Stimulated activated CD8-positive, alpha-beta memory T cell treated with anti-CD3 and anti-CD28 coated beads, Interleukin-12 subunit alpha, Interleukin-12 subunit beta, amount 100 ng/mL, for 24 hours (primary cell): ENCODE data around the gene FLOT1.

Experiments used
- DNase-seq: peaks from one replicate; pipeline ENCODE4 v3.0.0-alpha.2; 2020; ENCODE audit errors: extremely low read depth

FLOT1 gene

DNA sequence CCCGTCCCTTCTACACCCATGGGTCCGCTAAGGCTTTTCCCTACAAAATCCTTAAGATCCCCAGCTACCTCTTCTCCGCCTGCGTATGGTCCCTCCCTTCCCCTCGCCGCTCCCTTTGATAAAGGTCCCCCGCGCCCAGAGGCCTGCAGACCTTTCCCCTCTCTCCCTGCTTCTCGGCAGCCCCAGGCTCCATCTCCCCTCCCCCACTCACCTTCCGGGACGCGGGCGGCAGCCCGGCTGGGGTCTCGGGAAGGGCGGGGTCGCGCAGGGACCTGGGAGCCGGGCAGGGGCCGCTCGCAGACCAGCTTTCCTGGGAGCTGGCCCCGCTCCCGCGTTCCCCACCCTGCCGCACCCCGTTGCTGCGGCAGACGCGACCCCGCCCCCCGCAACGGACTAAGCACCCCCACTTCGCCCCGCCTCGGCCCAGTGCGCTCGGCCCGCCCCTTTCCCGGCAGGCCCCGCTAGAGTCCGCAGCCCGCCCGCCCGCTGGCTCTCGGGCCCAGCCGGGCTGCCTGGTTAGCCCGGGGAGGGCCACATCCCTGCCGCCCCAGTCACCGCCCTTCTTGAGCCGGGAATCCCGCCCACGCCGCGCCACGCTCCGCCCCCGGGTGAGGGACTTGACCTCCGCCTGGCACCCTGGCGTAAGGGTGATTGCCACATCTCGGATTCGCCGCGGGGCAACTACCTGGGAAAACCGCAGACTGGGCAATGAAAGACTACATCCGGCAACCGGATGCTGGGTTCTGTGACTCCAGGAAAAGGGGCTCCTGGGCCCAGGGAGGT, at the start of gene FLOT1:
Gene FLOT1 (minus strand): TSS at position 372 of the 783 bp plus-strand sequence. CDS start 498 bp downstream, outside the sequence.
- DNase-seq, result peak; percentile 84

- no peak for DNase-seq
Measured at GRCh38 chr6:30790724-30791383, 48.4 kb upstream of the FLOT1 start.

DNA sequence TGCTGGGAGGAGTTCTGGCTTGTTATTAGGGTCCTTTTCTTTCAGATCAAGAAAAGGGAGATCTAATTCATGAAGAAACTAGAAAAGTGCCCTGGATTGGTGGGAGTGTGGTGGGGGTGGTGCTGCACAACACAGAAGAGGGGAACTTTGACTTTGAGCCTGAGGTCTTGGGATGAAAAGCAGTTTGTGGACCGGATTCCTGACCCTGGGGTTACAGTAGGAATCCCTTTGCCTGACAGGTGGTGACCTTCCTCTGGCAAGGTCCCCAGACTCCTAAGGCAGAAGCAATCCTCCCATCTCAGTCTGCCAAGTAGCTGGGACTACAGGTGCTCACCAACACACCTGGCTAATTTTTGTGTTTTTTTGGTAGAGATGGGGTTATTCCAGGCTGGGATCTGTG, 47.1 kb upstream of the FLOT1 start:
- no peak for DNase-seq

GRCh38 chr6:30787954-30788353, 45.5 kb upstream of the FLOT1 start:
- DNase-seq, result no peak

DNA sequence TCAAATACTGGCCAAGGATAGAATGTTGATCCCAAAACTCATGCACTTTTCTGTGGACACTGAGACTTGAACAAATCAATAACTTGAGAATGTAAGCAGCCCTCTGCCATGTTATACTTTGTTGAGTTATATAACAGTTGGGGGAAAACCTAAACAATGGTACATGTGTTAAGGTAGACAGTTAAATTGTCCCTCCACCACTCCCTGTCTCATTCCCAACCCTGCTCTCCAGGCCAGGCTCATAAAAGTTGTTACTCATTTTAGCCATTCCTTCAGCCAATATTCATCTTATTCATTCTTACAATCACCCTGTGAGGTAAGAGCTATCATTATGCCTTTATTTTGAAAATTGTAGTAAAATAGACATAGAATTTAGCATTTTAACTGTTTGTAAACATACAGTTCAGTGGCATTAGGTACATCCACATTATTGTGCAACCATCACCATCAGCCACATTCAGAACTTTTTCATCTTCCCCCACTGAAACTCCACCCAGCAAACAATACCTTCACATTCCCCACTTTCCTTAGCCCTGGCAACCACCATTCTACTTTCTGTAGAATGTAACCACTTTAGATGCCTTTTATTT, 40.0 kb upstream of the FLOT1 start:
- DNase-seq, result no peak

GRCh38 chr6:30781743-30782424, 39.4 kb upstream of the FLOT1 start:
- no peak for DNase-seq

- no peak for DNase-seq
Measured at GRCh38 chr6:30781395-30781742, 38.9 kb upstream of the FLOT1 start.

GRCh38 chr6:30780642-30780920, 38.1 kb upstream of the FLOT1 start:
- DNase-seq, result no peak

DNA sequence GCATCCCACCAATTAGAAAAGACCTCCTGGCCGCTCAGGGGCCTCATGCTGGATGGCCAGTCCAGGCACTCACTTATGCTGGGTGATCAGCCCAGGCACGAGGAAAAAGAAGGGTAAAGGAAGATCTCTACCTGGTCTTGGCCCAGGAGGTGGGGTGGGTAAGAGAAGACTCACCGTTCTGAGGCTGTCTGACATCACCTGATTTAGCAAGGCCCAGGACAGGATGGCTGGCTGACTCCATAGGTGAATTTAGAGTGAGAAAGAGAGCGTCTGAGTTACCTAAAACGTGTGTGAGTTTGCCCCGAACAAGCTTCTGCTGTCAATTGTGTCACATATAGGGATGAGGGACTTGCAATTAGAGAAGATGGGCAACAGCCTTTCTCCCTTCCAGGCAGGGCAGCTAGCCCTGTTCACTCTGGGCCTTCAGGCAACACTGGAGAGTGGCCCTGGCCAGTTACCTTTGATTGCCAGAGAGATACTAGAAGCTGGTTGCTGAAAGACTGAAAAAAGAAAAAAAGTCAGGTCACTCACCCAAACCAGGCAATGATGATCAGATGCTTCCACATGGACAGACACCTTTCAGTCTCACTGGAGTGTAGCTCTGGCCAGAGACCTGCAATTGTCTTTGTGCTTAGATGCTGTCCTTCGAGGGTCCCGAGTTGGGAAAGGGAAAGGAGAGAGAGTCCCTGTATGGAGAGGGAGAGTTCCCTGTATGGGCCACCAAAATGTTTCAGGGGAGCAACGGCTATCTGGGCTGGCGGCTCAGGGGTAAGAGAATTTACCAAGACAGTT, 37.6 kb upstream of the FLOT1 start:
- no peak for DNase-seq

GRCh38 chr6:30778001-30778635, 35.6 kb upstream of the FLOT1 start:
- DNase-seq, result no peak

GRCh38 chr6:30777155-30777485, 34.6 kb upstream of the FLOT1 start:
- DNase-seq, result no peak

- DNase-seq, result no peak
Measured at GRCh38 chr6:30776390-30777154, 34.1 kb upstream of the FLOT1 start.

DNA sequence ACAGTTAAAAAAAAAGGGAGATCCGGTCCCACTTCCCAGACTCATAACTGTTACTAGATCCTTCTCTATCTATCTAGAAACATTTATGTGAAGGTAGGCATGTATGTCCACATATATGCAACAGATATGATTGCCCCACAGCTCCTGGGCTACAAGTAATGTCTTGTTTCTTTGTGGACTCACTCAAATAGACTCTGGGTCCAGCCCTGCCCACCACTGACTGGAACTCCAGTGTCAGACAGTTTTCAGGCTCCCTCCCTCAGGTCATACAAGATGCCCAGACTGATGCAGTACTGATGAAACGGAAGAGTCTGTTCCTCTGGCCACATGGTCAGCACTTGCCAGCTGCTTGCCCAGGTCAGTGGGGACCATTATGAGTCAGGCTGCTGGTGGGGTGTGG, 32.6 kb upstream of the FLOT1 start:
- DNase-seq, result no peak

GRCh38 chr6:30774701-30775100, 32.2 kb upstream of the FLOT1 start:
- DNase-seq, result no peak

DNA sequence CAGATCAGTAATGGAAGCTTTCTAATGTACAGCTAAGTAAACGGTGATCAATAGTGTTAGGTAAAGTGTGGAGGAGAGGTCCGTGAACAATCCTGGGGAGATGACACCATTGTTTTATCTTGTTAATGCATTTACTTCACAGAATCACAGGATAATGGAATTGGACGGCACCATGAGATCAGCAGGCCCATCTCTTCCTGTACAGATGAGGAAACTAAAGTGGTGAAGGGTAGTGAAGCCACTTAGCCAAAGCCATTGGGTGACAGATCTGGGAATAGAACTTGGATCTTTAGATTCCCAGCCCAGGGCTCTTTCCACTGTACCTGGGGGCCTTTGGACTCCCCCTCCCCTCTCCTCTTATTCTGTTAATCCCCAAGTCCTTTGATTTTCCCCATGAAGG, 28.1 kb upstream of the FLOT1 start:
- no peak for DNase-seq

- DNase-seq, result no peak
Measured at GRCh38 chr6:30769853-30770524, 27.5 kb upstream of the FLOT1 start.

DNA sequence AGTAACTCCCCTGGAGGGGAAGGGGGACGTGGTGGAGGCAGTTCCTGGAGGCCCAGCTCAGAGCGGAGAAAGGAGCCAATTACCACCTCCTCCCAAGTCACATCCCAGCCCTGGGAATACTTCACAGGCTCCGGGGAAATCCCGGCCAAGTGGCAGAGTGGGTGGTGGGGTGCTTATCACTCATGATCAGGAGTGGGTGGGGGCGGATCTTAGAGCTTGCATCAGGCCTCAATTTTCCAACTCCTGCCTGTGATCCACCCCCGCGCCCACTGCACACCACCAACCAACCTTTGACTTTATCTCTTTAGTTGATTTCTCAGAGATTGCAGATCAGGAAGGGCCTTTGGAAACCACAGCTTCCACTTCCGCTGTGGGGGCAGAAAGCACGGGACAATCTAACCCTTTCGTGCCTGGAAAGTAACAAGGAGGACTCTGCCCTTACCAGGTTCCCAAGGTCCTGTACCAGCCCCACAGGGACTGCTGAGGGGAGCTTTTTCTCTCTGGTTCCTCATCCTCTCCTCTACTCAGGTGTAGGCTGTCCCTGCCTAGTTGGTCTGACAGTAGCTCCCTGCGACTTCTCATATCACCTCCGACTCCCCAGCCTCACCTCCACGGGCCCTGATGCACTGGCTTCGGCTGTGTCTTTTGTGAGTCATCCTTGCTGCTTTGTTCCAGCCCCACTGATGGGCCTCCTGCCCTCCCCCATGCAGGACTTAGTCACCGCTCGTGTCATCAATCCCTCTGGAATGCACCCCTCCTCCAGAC, 26.8 kb upstream of the FLOT1 start:
- peak; percentile 53 for DNase-seq

GRCh38 chr6:30768634-30769087, 26.2 kb upstream of the FLOT1 start:
- no peak for DNase-seq

- DNase-seq, result no peak
Measured at GRCh38 chr6:30767944-30768301, 25.4 kb upstream of the FLOT1 start.
